ENCODE data around the gene F9.

DNA sequence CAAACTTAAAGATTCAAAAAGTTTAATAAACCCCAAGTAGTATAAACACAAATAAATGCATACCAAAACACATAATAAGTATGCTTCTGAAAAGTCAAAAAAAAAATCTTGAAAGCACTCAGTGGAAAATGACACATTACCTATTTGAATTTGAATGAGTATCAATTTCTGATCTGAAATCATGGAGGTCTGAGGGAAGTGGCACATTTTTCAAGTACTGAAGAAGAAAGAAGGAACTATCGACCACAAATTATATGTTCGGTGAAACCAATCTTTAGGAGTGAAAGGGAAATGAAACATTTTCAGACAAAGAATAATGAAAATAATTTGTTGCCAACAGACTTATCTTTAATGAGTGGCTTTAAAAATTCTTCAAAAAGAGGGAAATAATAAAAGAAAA lies 12.1 kb upstream of the F9 start:
- TF ChIP-seq, protein P1, sequence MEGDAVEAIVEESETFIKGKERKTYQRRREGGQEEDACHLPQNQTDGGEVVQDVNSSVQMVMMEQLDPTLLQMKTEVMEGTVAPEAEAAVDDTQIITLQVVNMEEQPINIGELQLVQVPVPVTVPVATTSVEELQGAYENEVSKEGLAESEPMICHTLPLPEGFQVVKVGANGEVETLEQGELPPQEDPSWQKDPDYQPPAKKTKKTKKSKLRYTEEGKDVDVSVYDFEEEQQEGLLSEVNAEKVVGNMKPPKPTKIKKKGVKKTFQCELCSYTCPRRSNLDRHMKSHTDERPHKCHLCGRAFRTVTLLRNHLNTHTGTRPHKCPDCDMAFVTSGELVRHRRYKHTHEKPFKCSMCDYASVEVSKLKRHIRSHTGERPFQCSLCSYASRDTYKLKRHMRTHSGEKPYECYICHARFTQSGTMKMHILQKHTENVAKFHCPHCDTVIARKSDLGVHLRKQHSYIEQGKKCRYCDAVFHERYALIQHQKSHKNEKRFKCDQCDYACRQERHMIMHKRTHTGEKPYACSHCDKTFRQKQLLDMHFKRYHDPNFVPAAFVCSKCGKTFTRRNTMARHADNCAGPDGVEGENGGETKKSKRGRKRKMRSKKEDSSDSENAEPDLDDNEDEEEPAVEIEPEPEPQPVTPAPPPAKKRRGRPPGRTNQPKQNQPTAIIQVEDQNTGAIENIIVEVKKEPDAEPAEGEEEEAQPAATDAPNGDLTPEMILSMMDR (IDR thresholded peaks at IDR 0.05) = no peak
- TF ChIP-seq POLR2A (IDR thresholded peaks at IDR 0.05) = no peak
- no peak for TF ChIP-seq POLR2AphosphoS5 (IDR thresholded peaks at IDR 0.05)

All from gastroesophageal sphincter (tissue), 3 donors.